SW480 (cell line): ENCODE results near the gene DDC.

Experiments
- DNase-seq: peaks from one replicate; pipeline ENCODE4 v3.0.0-alpha.2; 2016; ENCODE audit warnings: low spot score

DDC gene, protein sequence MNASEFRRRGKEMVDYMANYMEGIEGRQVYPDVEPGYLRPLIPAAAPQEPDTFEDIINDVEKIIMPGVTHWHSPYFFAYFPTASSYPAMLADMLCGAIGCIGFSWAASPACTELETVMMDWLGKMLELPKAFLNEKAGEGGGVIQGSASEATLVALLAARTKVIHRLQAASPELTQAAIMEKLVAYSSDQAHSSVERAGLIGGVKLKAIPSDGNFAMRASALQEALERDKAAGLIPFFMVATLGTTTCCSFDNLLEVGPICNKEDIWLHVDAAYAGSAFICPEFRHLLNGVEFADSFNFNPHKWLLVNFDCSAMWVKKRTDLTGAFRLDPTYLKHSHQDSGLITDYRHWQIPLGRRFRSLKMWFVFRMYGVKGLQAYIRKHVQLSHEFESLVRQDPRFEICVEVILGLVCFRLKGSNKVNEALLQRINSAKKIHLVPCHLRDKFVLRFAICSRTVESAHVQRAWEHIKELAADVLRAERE

GRCh38 chr7:50564640-50565558, at the start of gene DDC:
TSS of gene DDC (minus strand) at chr7:50565405. CDS start at chr7:50544085, 21,320 bp downstream.
- no peak for DNase-seq

DNA sequence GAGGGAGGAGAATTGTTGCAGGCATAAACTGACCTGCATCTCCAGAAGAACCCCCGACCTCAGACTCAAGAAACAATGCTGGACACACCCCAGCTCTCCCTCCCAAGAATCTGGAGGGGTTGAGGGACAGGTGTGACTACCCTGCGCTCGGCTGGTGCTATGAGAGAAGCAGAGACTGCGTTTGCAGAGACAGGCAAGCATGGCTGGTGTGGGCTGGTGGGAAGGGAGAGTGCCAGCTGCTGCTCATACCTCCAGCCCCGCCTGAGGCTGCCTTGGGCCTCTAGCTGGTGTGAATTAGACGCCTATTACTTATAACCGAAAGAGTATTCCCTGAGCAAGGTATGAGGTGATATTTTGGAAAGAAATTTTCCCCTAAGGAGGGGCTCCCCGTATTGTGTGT, 48.3 kb upstream of the DDC start:
- DNase-seq: no peak

- DNase-seq: no peak
Measured at GRCh38 chr7:50612704-50613103, 47.5 kb upstream of the DDC start.

GRCh38 chr7:50610521-50611277, 45.5 kb upstream of the DDC start:
- DNase-seq: peak; percentile 59

- DNase-seq: no peak
Measured at GRCh38 chr7:50608196-50608906, 43.1 kb upstream of the DDC start.

GRCh38 chr7:50607524-50608125, 42.4 kb upstream of the DDC start:
- DNase-seq: no peak

DNA sequence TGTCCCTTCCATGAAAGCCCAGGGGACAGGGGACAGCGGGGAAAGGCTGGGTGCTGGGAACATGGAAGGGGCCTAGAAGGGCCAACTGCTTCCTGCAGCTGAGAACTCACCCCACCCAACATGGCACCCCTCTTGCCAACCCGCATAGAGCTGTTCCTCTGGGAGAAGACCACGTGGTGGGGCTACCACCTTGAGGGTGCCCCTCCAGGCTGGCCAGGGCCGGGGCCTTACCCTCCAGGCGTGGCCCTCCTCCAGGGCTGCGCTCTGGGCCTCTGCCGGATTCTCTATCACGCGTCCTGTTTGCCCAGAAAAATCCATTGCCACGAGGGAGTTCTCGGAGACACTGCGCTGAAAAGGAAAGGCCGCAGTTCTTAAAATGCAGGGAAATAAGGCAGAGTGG, 39.9 kb upstream of the DDC start:
- no peak for DNase-seq

DNA sequence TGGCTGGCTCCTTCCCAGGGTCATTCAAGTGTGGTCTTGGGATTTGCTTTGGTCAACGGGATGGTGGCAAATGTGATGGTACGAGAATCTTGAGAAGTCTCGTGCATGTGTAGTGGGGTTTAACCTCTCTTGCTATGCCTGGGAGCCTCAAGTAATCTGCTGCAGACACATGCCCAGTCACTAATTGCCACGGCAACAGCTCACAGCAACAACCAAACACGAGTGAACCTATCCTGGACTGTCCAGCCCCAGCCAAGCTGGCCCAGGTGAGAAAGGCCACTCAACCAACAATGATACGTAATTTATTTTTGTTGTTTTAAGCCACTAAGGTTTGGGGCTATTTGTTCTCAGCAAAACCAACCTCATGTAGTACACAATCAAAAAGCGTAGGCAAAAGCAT, 38.1 kb upstream of the DDC start:
- DNase-seq: no peak

- no peak for DNase-seq
Measured at GRCh38 chr7:50599385-50599784, 34.2 kb upstream of the DDC start.

GRCh38 chr7:50598460-50599343, 33.5 kb upstream of the DDC start:
- no peak for DNase-seq

- no peak for DNase-seq
Measured at GRCh38 chr7:50596484-50596883, 31.3 kb upstream of the DDC start.

GRCh38 chr7:50595491-50596102, 30.4 kb upstream of the DDC start:
- peak; percentile 55 for DNase-seq

GRCh38 chr7:50594734-50595485, 29.7 kb upstream of the DDC start:
- no peak for DNase-seq

DNA sequence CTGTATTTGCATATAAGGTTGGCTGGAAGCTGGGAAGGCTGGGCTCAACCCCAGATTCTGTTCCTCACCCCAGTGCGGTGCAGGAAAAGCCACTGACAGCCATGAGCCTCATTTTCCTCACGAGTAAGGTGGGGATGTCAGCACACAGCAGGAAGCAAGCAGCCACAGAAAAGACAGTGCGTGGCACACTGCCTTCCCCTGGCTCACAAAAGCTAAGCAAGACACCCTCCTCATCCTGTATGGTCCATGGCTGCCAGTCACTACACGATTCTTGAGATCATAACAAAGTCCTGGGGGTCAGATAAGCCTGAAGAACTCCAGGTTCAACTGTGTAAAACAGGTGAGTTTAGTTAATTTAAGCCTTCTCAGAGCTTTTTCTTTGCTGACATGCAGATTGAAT, 28.9 kb upstream of the DDC start:
- no peak for DNase-seq

- no peak for DNase-seq
Measured at GRCh38 chr7:50592940-50593339, 27.7 kb upstream of the DDC start.

DNA sequence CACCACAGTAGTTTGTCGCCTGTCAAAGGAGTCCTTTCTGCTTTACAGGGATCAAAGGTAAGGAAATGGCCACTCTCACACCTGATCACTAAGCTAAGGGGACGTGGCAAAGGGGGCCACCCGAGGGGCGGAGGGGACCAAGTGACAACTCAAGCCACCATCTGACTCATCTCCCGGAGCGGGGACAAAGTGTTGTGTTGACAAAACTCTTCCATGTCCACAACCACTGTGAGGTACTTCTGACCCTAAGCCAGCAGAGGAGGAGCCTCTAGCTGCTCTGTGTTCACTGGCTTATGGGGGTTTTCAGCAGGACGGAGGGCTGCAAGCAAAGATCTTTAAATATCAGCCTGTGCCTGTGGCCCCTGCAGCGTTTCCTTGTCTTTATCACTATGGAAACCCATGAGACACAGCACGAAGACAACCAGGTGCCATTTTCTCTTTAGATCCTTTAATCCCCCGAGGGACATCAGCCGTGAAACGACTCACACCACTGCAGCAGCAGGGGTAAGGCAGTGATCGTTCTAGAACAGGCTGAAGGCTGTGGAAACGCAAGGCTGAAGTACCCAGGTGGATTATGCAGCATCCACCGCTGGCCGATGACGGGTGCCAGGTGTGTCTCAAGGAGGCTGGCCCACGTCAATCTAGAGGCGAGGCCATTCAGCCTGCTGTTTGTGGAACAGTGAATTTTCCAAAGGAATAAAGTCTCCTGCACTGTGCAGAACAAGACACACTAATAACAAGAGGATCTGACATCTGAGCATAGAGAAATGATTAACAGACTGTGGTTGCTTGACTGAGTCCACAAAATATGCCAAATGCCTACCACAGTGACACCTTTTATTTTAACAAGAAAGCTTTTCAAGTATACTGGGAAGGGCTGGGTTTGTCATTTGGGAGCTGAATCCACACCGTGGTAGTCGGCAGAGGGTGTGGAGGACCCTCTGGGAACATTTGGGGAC, 26.6 kb upstream of the DDC start:
- peak; percentile 50 for DNase-seq

DNA sequence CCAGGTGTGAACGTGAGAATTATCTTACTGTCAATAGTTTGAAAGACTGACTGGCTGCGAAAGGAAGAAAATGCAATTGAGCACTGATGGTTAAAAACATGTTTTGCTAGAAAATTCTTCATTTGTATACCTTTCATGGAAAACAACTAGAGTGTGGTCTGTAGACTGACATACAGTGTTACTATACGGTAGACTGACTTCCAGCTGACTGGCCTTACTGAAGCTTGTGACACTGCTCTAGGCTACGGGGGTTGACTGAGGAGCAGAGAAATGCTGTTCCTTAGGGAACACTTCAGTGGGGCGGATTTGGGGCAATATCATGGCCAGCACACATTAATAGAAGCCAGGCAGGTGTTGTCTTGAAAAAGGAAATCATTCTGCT, 25.9 kb upstream of the DDC start:
- DNase-seq: no peak

DNA sequence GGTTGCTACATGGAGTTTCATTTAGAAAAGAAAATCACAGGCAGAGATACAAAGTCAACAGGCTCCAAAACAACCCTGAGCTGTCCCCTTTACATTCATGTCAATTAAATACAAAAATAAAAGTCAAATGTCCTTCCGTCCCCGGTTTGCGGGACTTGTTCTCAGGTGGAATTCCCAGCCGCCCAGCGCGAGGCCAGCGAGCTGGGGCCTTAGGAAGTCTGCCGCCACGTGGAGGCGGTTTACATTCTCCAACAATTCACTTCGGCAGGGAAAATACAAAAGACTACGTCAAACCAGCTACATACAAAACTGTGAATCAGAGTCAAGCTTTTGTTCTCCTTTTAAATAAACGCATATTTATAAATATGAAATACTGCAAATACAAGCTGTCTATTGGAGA, 25.3 kb upstream of the DDC start:
- no peak for DNase-seq
